ENCODE measurements around the gene ANKRD33B. TPM values are rescaled to one million over a fixed set of nuclear protein-coding genes. Genes with fewer than 3 reads are reported as not detected.

The ANKRD33B gene
- total RNA-seq, 1 experiment from 2014 or later = 6.9 TPM

- DNase-seq = no peak
- Histone ChIP-seq H3K18ac (ENCODE audit: insufficient read length, low read depth, low read length) (no peak overlapping the region), H4K91ac (ENCODE audit: insufficient read length, low read depth, low read length) (no peak overlapping the region), H3K9ac (ENCODE audit: extremely low read depth, insufficient read length, low read length) (no peak overlapping the region), H2BK5ac (ENCODE audit: insufficient read length, low read length) (no peak overlapping the region), H3K23me2 (ENCODE audit: insufficient read length, low read depth, low read length, poor library complexity, severe bottlenecking) (no peaks in the 10 kb centered on the region), H2AFZ (ENCODE audit: low read length) (no peak overlapping the region), H3K4ac (ENCODE audit: low read depth, low read length) (no peak overlapping the region), H3K79me2 (ENCODE audit: insufficient read depth, low read length) (no peaks in the 10 kb centered on the region; the same call in 1 of the 2 replicates), H3T11ph (ENCODE audit: low read length) (no peak overlapping the region), H3K56ac (ENCODE audit: insufficient read length, low read depth, low read length) (no peak overlapping the region), H2BK20ac (ENCODE audit: low read depth, low read length, poor library complexity, severe bottlenecking) (no peak overlapping the region), H3K4me2 (ENCODE audit: insufficient read depth, insufficient read length, low read length) (no peak overlapping the region), H2BK120ac (ENCODE audit: low read depth, low read length, poor library complexity, severe bottlenecking) (no peak overlapping the region), H4K5ac (ENCODE audit: insufficient read length, low read depth, low read length) (no peak overlapping the region), H4K20me1 (ENCODE audit: control insufficient read depth, insufficient read depth, insufficient read length) (no peaks in the 10 kb centered on the region), H3K4me1 (ENCODE audit: insufficient read depth, low read length) (peaks cover 3% of the 10 kb centered on the region; the same call in 1 of the 2 replicates), H2AK5ac (ENCODE audit: insufficient read length, low read length) (no peak overlapping the region), H3K27ac (ENCODE audit: insufficient read length, low read depth, low read length) (no peak overlapping the region), H3K79me1 (ENCODE audit: insufficient read depth, low read depth, low read length, poor library complexity, severe bottlenecking) (no peaks in the 10 kb centered on the region), H3K23ac (ENCODE audit: insufficient read length, low read depth, low read length) (no peak overlapping the region), H4K8ac (replicated peaks; ENCODE audit: insufficient read length, low read depth, low read length) (no peak overlapping the region), H2BK15ac (ENCODE audit: low read depth, low read length) (no peak overlapping the region), H3K9me3 (ENCODE audit: control insufficient read depth, low read depth, low read length) (no peaks in the 10 kb centered on the region), H2BK12ac (ENCODE audit: insufficient read length, low read depth, low read length) (no peak overlapping the region), H3K27me3 (ENCODE audit: insufficient read depth, low read length) (no peaks in the 10 kb centered on the region), H3K14ac (ENCODE audit: insufficient read depth, low read length) (no peak overlapping the region)
- Mint-ChIP-seq H3K27me3 (ENCODE audit: low read depth) (peaks cover 13% of the 10 kb centered on the region), H3K9me3 (no peaks in the 10 kb centered on the region; a peak in 1 of 5 replicates), H3K4me3 (no peak overlapping the region), H3K36me3 (ENCODE audit: insufficient read depth in 1 of 3, low read depth in 3 of 3) (no peaks in the 10 kb centered on the region), H3K27ac (peak overlapping the region in 1 of 3 experiments; percentile 20; a peak in 1 of 7 replicates), H3K4me1 (peaks cover 20 to 22% of the 10 kb centered on the region in 2 experiments)
- TF ChIP-seq, protein P1, sequence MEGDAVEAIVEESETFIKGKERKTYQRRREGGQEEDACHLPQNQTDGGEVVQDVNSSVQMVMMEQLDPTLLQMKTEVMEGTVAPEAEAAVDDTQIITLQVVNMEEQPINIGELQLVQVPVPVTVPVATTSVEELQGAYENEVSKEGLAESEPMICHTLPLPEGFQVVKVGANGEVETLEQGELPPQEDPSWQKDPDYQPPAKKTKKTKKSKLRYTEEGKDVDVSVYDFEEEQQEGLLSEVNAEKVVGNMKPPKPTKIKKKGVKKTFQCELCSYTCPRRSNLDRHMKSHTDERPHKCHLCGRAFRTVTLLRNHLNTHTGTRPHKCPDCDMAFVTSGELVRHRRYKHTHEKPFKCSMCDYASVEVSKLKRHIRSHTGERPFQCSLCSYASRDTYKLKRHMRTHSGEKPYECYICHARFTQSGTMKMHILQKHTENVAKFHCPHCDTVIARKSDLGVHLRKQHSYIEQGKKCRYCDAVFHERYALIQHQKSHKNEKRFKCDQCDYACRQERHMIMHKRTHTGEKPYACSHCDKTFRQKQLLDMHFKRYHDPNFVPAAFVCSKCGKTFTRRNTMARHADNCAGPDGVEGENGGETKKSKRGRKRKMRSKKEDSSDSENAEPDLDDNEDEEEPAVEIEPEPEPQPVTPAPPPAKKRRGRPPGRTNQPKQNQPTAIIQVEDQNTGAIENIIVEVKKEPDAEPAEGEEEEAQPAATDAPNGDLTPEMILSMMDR (conservative IDR thresholded peaks at IDR 0.05) = no peak
- WGBS (ENCODE audit: extremely low coverage, insufficient read length, low lambda C conversion rate) = no CpG with 5 or more reads among the region's 9 CpGs
These were observed 16.9 kb downstream of the ANKRD33B start for GRCh38 chr5:10580531-10581423.
